PC-3 (cell line): ENCODE measurements around the gene UGT1A9. TPM values are rescaled to one million over a fixed set of nuclear protein-coding genes. Genes with fewer than 3 reads are reported as not detected.

Experiments
- ATAC-seq: fragments of 200-7000 bp; cut with Tn5 transposase; 2 replicates; pipeline ENCODE4 v1.9.1; 2020; ENCODE audit warnings: mild to moderate bottlenecking, moderate library complexity
- BruUV-seq: library from RNA; stranded (reverse); fragments of 400-500 nt; replicated peaks from 2 replicates; lab custom pipeline; 2021; lab: Mats Ljungman, UMichigan
- CTCF ChIA-PET: fragments of 300-600 bp; sonication (Branson Sonifier 250); formaldehyde crosslinking; loops from one replicate; lab custom pipeline; 2022; ENCODE audit warnings: antibody characterized with exemption; lab: Charles Lee
- POLR2A ChIA-PET: fragments of 300-600 bp; sonication (Branson Sonifier 250); formaldehyde crosslinking; loops from one replicate; lab custom pipeline; 2022; ENCODE audit warnings: antibody characterized with exemption; ENCODE audit not compliant: unreplicated experiment; lab: Charles Lee
- DNase-seq: peaks from one replicate; pipeline ENCODE4 v3.0.0-alpha.2; 2015
- H2AFZ ChIP-seq: fragments of 300-600 bp; sonication (generic); 2 replicates; pipeline ENCODE4 v1.6.0; 2016; ENCODE audit warnings: antibody characterized with exemption, low read length
- H3F3A ChIP-seq: fragments of 300-600 bp; sonication (generic); one replicate; pipeline ENCODE4 v1.6.0; 2017; ENCODE audit warnings: antibody characterized with exemption, low read length, control low read depth, mild to moderate bottlenecking; ENCODE audit not compliant: unreplicated experiment
- H3K27ac ChIP-seq: fragments of 300-600 bp; sonication (generic); 2 replicates; pipeline ENCODE4 v1.5.1; 2016; ENCODE audit warnings: mild to moderate bottlenecking, low read length
- H3K27me3 ChIP-seq: fragments of 300-600 bp; sonication (generic); 2 replicates; pipeline ENCODE4 v1.6.1; 2016; ENCODE audit warnings: low read length, mixed read lengths
- H3K36me3 ChIP-seq: fragments of 300-600 bp; sonication (generic); 2 replicates; pipeline ENCODE4 v1.6.1; 2016; ENCODE audit warnings: low read depth, mixed run types, low read length, mixed read lengths
- H3K4me1 ChIP-seq: fragments of 300-600 bp; sonication (generic); 2 replicates; pipeline ENCODE4 v1.5.1; 2016; ENCODE audit warnings: low read length; ENCODE audit not compliant: insufficient read depth
- H3K4me2 ChIP-seq: fragments of 300-600 bp; sonication (generic); 2 replicates; pipeline ENCODE4 v1.6.0; 2016; ENCODE audit warnings: low read length
- H3K4me3 ChIP-seq: fragments of 300-600 bp; sonication (generic); 2 replicates; pipeline ENCODE4 v1.5.1; 2016; ENCODE audit warnings: mild to moderate bottlenecking, low read length, mixed read lengths
- H3K79me2 ChIP-seq: fragments of 300-600 bp; sonication (generic); 2 replicates; pipeline ENCODE4 v1.6.1; 2017; ENCODE audit warnings: low read length, mixed read lengths
- H3K9ac ChIP-seq: fragments of 300-600 bp; sonication (generic); 2 replicates; pipeline ENCODE4 v1.6.0; 2016; ENCODE audit warnings: mild to moderate bottlenecking, low read length
- H3K9me2 ChIP-seq: fragments of 300-600 bp; sonication (generic); replicated peaks from 2 replicates; pipeline ENCODE4 v1.6.1; 2016; ENCODE audit warnings: mixed run types, low read length, mixed read lengths
- H3K9me3 ChIP-seq: fragments of 300-600 bp; sonication (generic); 2 replicates; pipeline ENCODE4 v1.6.1; 2016; ENCODE audit warnings: low read length, mixed read lengths
- H4K20me1 ChIP-seq: fragments of 300-600 bp; sonication (generic); 2 replicates; pipeline ENCODE4 v1.6.1; 2016; ENCODE audit warnings: low read length, mixed read lengths
- CTCF ChIP-seq: fragments of 300-600 bp; sonication (generic); conservative IDR thresholded peaks from 2 replicates; pipeline ENCODE4 v1.5.1; 2017; ENCODE audit warnings: antibody characterized with exemption, low read depth, mild to moderate bottlenecking, low read length
- EZH2 ChIP-seq: fragments of 300-600 bp; sonication (generic); IDR thresholded peaks from one replicate; pipeline ENCODE4 v1.6.1; 2017; ENCODE audit warnings: antibody characterized with exemption, mild to moderate bottlenecking, low read length; ENCODE audit not compliant: unreplicated experiment
- EZH2phosphoT487 ChIP-seq: fragments of 300-600 bp; sonication (generic); IDR thresholded peaks from 2 replicates; pipeline ENCODE4 v1.6.1; 2018; ENCODE audit warnings: mild to moderate bottlenecking, antibody characterized with exemption, low read length, borderline replicate concordance
- intact Hi-C: fragments of 100-400 bp; cut with micrococcal nuclease; formaldehyde crosslinking; loops from 2 replicates; pipeline ENCODE4 v1.9.0; 2023
- total RNA-seq: library from RNA; depleted of rRNA; stranded (reverse); fragments of >200 nt; gene quantifications from 2 replicates; pipeline ENCODE4 v1.2.3, GENCODE V29; 2014

UGT1A9 gene
- total RNA-seq, 1 experiment from 2014 or later = not detected

GRCh38 chr2:233758849-233759248, 87.2 kb downstream of the UGT1A9 start:
- Histone ChIP-seq H3K36me3 (no peaks in the 10 kb centered on the region), H3K4me3 (no peak overlapping the region), H3K9me3 (no peaks in the 10 kb centered on the region), H3K4me1 (peaks cover 7% of the 10 kb centered on the region), H3K9ac (no peak overlapping the region), H3K4me2 (no peak overlapping the region), H4K20me1 (no peaks in the 10 kb centered on the region), H3F3A (no peaks in the 10 kb centered on the region), H3K79me2 (no peaks in the 10 kb centered on the region), H3K27ac (no peak overlapping the region), H3K9me2 (0 out of 2 replicates have a peak, but pooled peaks cover 4% of the 10 kb centered on the region), H3K27me3 (no peaks in the 10 kb centered on the region), H2AFZ (no peak overlapping the region)
- intact Hi-C loops = loop anchor here (2.0 kb wide), 1 partner anchor 56 kb away; no protein-coding TSS in a partner anchor
- POLR2A ChIA-PET = no interaction called here
- TF ChIP-seq EZH2phosphoT487 (no peak), EZH2 (no peak), CTCF (no peak)
- DNase-seq = no peak
- BruUV-seq = no TSS peak
- CTCF ChIA-PET = no interaction called here
- ATAC-seq = no peak

GRCh38 chr2:233760043-233760442, 88.3 kb downstream of the UGT1A9 start, which contains the start of gene UGT1A1:
Gene UGT1A1 (plus strand): TSS chr2:233760270. CDS start chr2:233760288, 18 bp downstream.
- Histone ChIP-seq H3K9me3 (no peaks in the 10 kb centered on the region), H3K4me1 (peaks cover 19% of the 10 kb centered on the region), H3K4me2 (no peak within 1 kb of the TSS), H3K9me2 (0 out of 2 replicates have a peak, but pooled peaks cover 4% of the 10 kb centered on the region), H3K79me2 (no peaks in the 10 kb centered on the region), H3F3A (no peaks in the 10 kb centered on the region), H4K20me1 (no peaks in the 10 kb centered on the region), H3K27ac (no peak within 1 kb of the TSS), H3K36me3 (no peaks in the 10 kb centered on the region), H3K27me3 (no peaks in the 10 kb centered on the region), H2AFZ (no peak within 1 kb of the TSS), H3K9ac (no peak within 1 kb of the TSS), H3K4me3 (no peak within 1 kb of the TSS)
- ChIA-PET CTCF (no interaction called here), POLR2A (no interaction called here)
- no peak for DNase-seq
- intact Hi-C loops = no loop called here
- ATAC-seq = no peak
- TF ChIP-seq CTCF = no peak
- no peak for TF ChIP-seq EZH2phosphoT487
- TF ChIP-seq EZH2 = no peak
- BruUV-seq = no TSS peak

DNA sequence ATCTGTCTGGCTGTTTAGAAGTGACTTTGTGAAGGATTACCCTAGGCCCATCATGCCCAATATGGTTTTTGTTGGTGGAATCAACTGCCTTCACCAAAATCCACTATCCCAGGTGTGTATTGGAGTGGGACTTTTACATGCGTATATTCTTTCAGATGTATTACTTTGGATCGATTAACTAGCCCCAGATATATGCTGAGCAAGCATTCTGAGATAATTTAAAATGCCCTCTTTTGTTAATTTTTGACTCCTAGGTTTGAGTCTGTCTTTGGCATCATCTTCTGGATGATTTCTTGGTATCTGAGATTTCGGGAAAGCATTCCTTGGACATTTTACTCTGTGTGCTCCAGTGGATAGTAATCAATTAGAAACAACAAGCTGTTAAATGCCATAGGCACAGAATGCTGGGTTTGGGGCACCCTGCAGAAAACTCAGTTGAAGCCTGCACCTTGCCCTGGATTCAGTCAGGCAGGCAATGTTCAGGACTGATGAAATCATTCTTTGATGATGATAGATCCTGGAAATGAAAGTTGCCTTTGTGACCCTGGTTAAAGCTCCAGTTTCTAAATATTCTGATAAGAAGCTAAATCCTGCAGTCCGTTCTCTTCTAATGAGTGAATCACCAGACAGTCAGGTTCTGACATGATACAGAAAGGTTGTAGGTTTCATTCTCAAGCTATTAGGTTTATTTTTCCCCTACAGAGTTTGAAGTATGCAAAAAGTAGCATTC, 89.5 kb downstream of the UGT1A9 start:
- ATAC-seq = no peak
- Histone ChIP-seq H3K9me3 (no peaks in the 10 kb centered on the region), H3K27me3 (no peaks in the 10 kb centered on the region), H3K4me3 (no peak overlapping the region), H2AFZ (no peak overlapping the region), H3K36me3 (no peaks in the 10 kb centered on the region), H3F3A (no peaks in the 10 kb centered on the region), H3K4me2 (no peak overlapping the region), H4K20me1 (no peaks in the 10 kb centered on the region), H3K9ac (no peak overlapping the region), H3K9me2 (0 out of 2 replicates have a peak, but pooled peaks cover 4% of the 10 kb centered on the region), H3K79me2 (no peaks in the 10 kb centered on the region), H3K27ac (no peak overlapping the region), H3K4me1 (peaks cover 19% of the 10 kb centered on the region)
- TF ChIP-seq EZH2 (no peak), EZH2phosphoT487 (no peak), CTCF (no peak)
- POLR2A ChIA-PET = no interaction called here
- CTCF ChIA-PET = no interaction called here
- no TSS peak for BruUV-seq
- intact Hi-C loops = no loop called here
- no peak for DNase-seq
